Neural cell (in vitro differentiated cells): ENCODE measurements around the gene RBM20. TPM values are rescaled to one million over a fixed set of nuclear protein-coding genes. Genes with fewer than 3 reads are reported as not detected.

Experiments used
- H2AFZ ChIP-seq: fragments of 200-600, 300-800 bp; sonication (generic), shearing (Covaris generic); 2 replicates; pipeline ENCODE4 v1.6.0; 2014; ENCODE audit warnings: low read depth, mild to moderate bottlenecking, antibody characterized with exemption, low read length, moderate library complexity
- H3F3A ChIP-seq: fragments of 200-600 bp; shearing (Covaris generic); 2 replicates; pipeline ENCODE4 v1.6.1; 2016; ENCODE audit warnings: mild to moderate bottlenecking, moderate library complexity, mixed read lengths, antibody characterized with exemption, low read length; ENCODE audit not compliant: insufficient read depth, poor library complexity, severe bottlenecking
- H3K27ac ChIP-seq: fragments of 200-600, 300-800 bp; sonication (generic), shearing (Covaris generic); 2 replicates; pipeline ENCODE4 v1.5.1; 2014; ENCODE audit warnings: mild to moderate bottlenecking, low read length, moderate library complexity
- H3K27me3 ChIP-seq: fragments of 300-800, 200-600 bp; sonication (generic), shearing (Covaris generic); 2 replicates; pipeline ENCODE4 v1.6.0; 2014; ENCODE audit warnings: mild to moderate bottlenecking, low read depth, low read length, moderate library complexity; ENCODE audit not compliant: insufficient read depth
- H3K36me3 ChIP-seq: fragments of 300-800, 200-600 bp; sonication (generic), shearing (Covaris generic); 2 replicates; pipeline ENCODE4 v1.5.1; 2014; ENCODE audit warnings: mild to moderate bottlenecking, antibody characterized with exemption, low read length, moderate library complexity; ENCODE audit not compliant: insufficient read depth
- H3K4me2 ChIP-seq: fragments of 300-800, 200-600 bp; sonication (generic), shearing (Covaris generic); 2 replicates; pipeline ENCODE4 v1.6.0; 2014; ENCODE audit warnings: mild to moderate bottlenecking, low read length
- H3K4me3 ChIP-seq: fragments of 300-800, 200-600 bp; sonication (generic), shearing (Covaris generic); 2 replicates; pipeline ENCODE4 v1.5.1; 2014; ENCODE audit warnings: mild to moderate bottlenecking, low read length, moderate library complexity
- H3K79me2 ChIP-seq: fragments of 200-600 bp; shearing (Covaris generic); replicated peaks from 2 replicates; pipeline ENCODE4 v1.6.0; 2014; ENCODE audit warnings: mild to moderate bottlenecking, low read length, moderate library complexity; ENCODE audit not compliant: insufficient read depth
- H3K9ac ChIP-seq: fragments of 300-800, 200-600 bp; sonication (generic), shearing (Covaris generic); 2 replicates; pipeline ENCODE4 v1.6.1; 2016; ENCODE audit warnings: mild to moderate bottlenecking, low read length, mixed read lengths
- H3K9me2 ChIP-seq: fragments of 200-600 bp; shearing (Covaris generic); 2 replicates; pipeline ENCODE4 v1.6.1; 2016; ENCODE audit warnings: mild to moderate bottlenecking, low read length, mixed read lengths; ENCODE audit not compliant: insufficient read depth
- H3K9me3 ChIP-seq: fragments of 200-600, 300-800 bp; sonication (generic), shearing (Covaris generic); 2 replicates; pipeline ENCODE4 v1.6.1; 2016; ENCODE audit warnings: mild to moderate bottlenecking, mixed run types, low read length, moderate library complexity, mixed read lengths
- H4K20me1 ChIP-seq: fragments of 200-600 bp; shearing (Covaris generic); 2 replicates; pipeline ENCODE4 v1.6.1; 2016; ENCODE audit warnings: mild to moderate bottlenecking, mixed run types; ENCODE audit not compliant: insufficient read depth
- CTCF ChIP-seq: fragments of 450-650 bp; IDR thresholded peaks from 2 replicates; pipeline ENCODE4 v1.5.1; 2014; ENCODE audit warnings: antibody characterized with exemption, mild to moderate bottlenecking, moderate library complexity; ENCODE audit not compliant: poor library complexity, severe bottlenecking
- EP300 ChIP-seq: fragments of 450-650 bp; conservative IDR thresholded peaks from 2 replicates; pipeline ENCODE4 v1.6.1; 2014; ENCODE audit warnings: antibody characterized with exemption, mild to moderate bottlenecking, moderate library complexity; ENCODE audit not compliant: poor library complexity, severe bottlenecking
- EZH2 ChIP-seq: fragments of 200-600, 300-800 bp; shearing (Covaris generic), sonication (generic); IDR thresholded peaks from 2 replicates; pipeline ENCODE4 v1.6.1; 2014; ENCODE audit warnings: antibody characterized with exemption, low read length, borderline replicate concordance, mild to moderate bottlenecking; ENCODE audit not compliant: insufficient read depth, poor library complexity, severe bottlenecking
- MXI1 ChIP-seq: fragments of 450-650 bp; conservative IDR thresholded peaks from 2 replicates; pipeline ENCODE4 v1.6.1; 2014; ENCODE audit warnings: antibody characterized with exemption, mild to moderate bottlenecking; ENCODE audit not compliant: poor library complexity, severe bottlenecking
- POLR2AphosphoS5 ChIP-seq: IDR thresholded peaks from 2 replicates; pipeline ENCODE4 v1.6.1; 2012
- RAD21 ChIP-seq: fragments of 450-650 bp; conservative IDR thresholded peaks from 2 replicates; pipeline ENCODE4 v1.6.1; 2014; ENCODE audit warnings: antibody characterized with exemption, mild to moderate bottlenecking, moderate library complexity
- REST ChIP-seq: IDR thresholded peaks from 2 replicates; pipeline ENCODE4 v1.6.1; 2012; ENCODE audit warnings: borderline replicate concordance
- SMC3 ChIP-seq: fragments of 450-650 bp; conservative IDR thresholded peaks from 2 replicates; pipeline ENCODE4 v1.6.1; 2014; ENCODE audit warnings: antibody characterized with exemption, mild to moderate bottlenecking, moderate library complexity; ENCODE audit not compliant: poor library complexity
- TAF1 ChIP-seq: IDR thresholded peaks from 2 replicates; pipeline ENCODE4 v1.6.1; 2012; ENCODE audit warnings: low read depth
- polyA plus RNA-seq: library from polyadenylated mRNA; depleted of rRNA; stranded (reverse); fragments of >200 nt; gene quantifications from 2 replicates; pipeline ENCODE4 v1.2.3, GENCODE V29; 2014

The RBM20 gene
- polyA plus RNA-seq, 1 donor from 2014 or later: 0.07 TPM

GRCh38 chr10:110625356-110625894 is 18.7 kb upstream of the RBM20 start:
- no peak overlapping the region for H2AFZ ChIP-seq
- TF ChIP-seq RAD21 (no peak), CTCF (no peak), POLR2AphosphoS5 (no peak), MXI1 (no peak), SMC3 (no peak), EP300 (no peak)
- H3K27me3 ChIP-seq: no peaks in the 10 kb centered on the region

GRCh38 chr10:110625951-110626855 is 17.9 kb upstream of the RBM20 start:
- TF ChIP-seq MXI1 (no peak), EP300 (no peak), RAD21 (no peak), SMC3 (no peak), TAF1 (no peak), CTCF (no peak), POLR2AphosphoS5 (no peak), REST (no peak), EZH2 (no peak)
- Histone ChIP-seq H3K4me2 (no peak overlapping the region), H3K9ac (no peak overlapping the region), H3K4me3 (no peak overlapping the region), H3K36me3 (no peaks in the 10 kb centered on the region), H3K79me2 (no peaks in the 10 kb centered on the region), H3K9me2 (no peaks in the 10 kb centered on the region), H3K27me3 (no peaks in the 10 kb centered on the region), H4K20me1 (no peaks in the 10 kb centered on the region), H2AFZ (no peak overlapping the region), H3K27ac (no peak overlapping the region), H3K9me3 (no peaks in the 10 kb centered on the region), H3F3A (no peaks in the 10 kb centered on the region)

More at GRCh38 chr10:110625356-110625894, 18.7 kb upstream of the RBM20 start:
- Histone ChIP-seq H3K9ac (no peak overlapping the region), H3K9me3 (no peaks in the 10 kb centered on the region), H3K4me3 (no peak overlapping the region), H3F3A (no peaks in the 10 kb centered on the region), H3K27ac (no peak overlapping the region), H3K9me2 (no peaks in the 10 kb centered on the region), H4K20me1 (no peaks in the 10 kb centered on the region), H3K4me2 (no peak overlapping the region), H3K79me2 (no peaks in the 10 kb centered on the region), H3K36me3 (no peaks in the 10 kb centered on the region)
